ENCODE results near the gene ALG14. TPM values are rescaled to one million over a fixed set of nuclear protein-coding genes. Genes with fewer than 3 reads are reported as not detected.

Gene ALG14
- total and polyA plus RNA-seq, 7 donors, result 0.55 to 2.7 (median 1.8) TPM

DNA sequence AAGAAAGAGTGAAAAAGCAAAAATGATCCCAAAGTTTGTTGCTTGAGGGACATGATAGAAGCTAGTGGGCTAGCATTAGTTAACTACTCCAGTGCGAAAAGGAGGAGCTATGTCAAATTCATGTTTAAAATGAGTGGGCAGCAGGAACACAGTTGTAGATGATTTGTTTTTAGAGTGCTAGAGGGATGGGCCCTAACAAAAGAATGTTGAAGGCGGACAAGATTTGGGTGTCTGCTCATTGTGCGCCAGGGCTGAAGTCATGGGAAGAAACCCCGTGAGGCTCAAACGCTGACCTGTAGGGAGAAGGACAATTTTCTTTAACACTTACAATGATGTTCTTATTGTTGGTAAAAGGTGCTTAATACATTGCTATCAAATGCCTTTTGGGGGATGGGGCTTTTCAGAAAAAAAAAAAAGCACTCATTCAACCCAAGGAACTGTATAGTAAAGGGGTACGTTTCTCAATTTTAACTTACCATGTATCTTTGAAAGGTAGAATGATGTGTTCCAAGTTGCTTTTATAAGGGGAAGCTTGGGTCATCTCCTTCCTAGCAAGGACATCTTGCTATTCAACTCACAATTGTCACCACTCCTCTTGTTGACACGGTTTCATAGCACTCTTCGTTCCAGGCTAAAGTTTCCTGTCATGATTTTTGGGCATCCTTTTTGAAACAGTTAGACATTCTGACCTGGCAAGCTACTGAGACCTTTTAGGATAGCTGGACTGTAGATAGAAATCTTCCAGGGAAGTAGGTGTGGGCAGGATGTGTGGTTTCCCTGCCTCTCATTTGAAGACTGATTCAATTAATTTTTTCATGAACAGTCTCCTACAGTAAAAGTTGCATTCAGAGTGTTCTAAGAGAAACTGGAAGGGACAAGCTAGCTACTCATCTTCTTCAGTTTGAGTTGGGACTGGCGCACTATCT, 92.8 kb downstream of the ALG14 start:
- WGBS, 2 donors, result 63 to 76% methylated on average over 9 of the region's 9 CpGs
- no peak for TF ChIP-seq POLR2AphosphoS5 (IDR thresholded peaks at IDR 0.05)
- no peak for TF ChIP-seq EP300 (IDR thresholded peaks at IDR 0.05)
- TF ChIP-seq, protein P1, sequence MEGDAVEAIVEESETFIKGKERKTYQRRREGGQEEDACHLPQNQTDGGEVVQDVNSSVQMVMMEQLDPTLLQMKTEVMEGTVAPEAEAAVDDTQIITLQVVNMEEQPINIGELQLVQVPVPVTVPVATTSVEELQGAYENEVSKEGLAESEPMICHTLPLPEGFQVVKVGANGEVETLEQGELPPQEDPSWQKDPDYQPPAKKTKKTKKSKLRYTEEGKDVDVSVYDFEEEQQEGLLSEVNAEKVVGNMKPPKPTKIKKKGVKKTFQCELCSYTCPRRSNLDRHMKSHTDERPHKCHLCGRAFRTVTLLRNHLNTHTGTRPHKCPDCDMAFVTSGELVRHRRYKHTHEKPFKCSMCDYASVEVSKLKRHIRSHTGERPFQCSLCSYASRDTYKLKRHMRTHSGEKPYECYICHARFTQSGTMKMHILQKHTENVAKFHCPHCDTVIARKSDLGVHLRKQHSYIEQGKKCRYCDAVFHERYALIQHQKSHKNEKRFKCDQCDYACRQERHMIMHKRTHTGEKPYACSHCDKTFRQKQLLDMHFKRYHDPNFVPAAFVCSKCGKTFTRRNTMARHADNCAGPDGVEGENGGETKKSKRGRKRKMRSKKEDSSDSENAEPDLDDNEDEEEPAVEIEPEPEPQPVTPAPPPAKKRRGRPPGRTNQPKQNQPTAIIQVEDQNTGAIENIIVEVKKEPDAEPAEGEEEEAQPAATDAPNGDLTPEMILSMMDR (IDR thresholded peaks at IDR 0.05), result no peak
- no peak for TF ChIP-seq POLR2A (IDR thresholded peaks at IDR 0.05)
- no peak for DNase-seq
- intact Hi-C loops (cut with DNase I), result loop anchor here (5.0 kb wide), 2 partner anchors 42 to 48 kb away; no protein-coding TSS in a partner anchor
- peak overlapping the region in 3 of 4 donors; percentile 47 to 63 (median 49) for H3K27ac ChIP-seq
- H3K4me3 ChIP-seq, result no peak overlapping the region
- H3K27me3 ChIP-seq, result no peaks in the 10 kb centered on the region
- H3K4me1 ChIP-seq, result peaks cover 0 to 16% (median 5%) of the 10 kb centered on the region in 4 donors
- H3K9me3 ChIP-seq, result no peaks in the 10 kb centered on the region
- no peaks in the 10 kb centered on the region for H3K36me3 ChIP-seq

DNA sequence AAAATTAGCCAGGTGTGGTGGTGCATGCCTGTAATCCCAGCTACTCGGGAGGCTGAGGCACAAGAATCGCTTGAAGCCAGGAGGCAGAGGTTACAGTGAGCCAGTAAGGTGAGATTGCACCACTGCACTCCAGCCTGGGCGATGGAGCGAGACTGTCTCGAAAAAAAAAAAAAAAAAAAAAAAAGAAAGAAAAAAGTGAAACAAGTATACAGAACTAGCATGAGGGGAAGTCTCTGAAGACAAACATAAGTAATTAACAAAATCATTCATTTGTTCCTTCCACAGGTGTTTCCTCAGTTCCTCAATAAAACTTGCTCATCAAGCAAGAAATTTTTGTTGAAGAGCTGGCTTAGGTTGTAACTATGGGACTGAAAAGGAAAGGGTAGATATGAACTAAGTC, 93.6 kb downstream of the ALG14 start:
- H3K4me1 ChIP-seq, result peaks cover 0 to 16% (median 5%) of the 10 kb centered on the region in 4 donors
- no peaks in the 10 kb centered on the region for H3K9me3 ChIP-seq
- WGBS, 2 donors, result 79 to 90% methylated on average over 5 of the region's 5 CpGs
- intact Hi-C loops (cut with DNase I), result no loop called here
- no peak for DNase-seq
- H3K27ac ChIP-seq, result peak overlapping the region in 1 of 4 donors; percentile 44
- H3K4me3 ChIP-seq, result no peak overlapping the region
- TF ChIP-seq, protein P1 (IDR thresholded peaks at IDR 0.05), result no peak
- TF ChIP-seq EP300 (IDR thresholded peaks at IDR 0.05), result no peak
- no peak for TF ChIP-seq POLR2AphosphoS5 (IDR thresholded peaks at IDR 0.05)
- no peak for TF ChIP-seq POLR2A (IDR thresholded peaks at IDR 0.05)
- H3K36me3 ChIP-seq, result no peaks in the 10 kb centered on the region
- no peaks in the 10 kb centered on the region for H3K27me3 ChIP-seq

DNA sequence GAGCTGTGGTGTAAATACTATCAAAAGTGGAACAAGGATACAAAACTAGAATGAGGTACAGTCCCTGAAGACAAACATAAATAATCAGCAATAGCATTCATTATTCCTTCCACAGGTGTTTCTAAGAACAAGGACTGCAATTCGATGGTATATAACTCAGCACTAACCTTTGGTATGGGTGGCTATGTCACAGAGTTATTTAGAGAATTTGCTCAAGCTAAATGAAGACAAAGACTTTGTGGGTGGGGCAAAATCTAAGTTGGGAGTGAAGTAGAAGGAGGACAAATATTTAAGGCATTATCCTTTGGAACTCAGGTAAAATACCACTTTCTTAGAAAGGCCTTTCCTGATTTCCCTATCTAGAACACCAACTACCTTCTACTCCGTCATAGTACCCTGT, 94.3 kb downstream of the ALG14 start:
- intact Hi-C loops (cut with DNase I), result no loop called here
- no peak for DNase-seq
- no peak overlapping the region for H3K4me3 ChIP-seq
- WGBS, 2 donors, result 57 to 77% methylated on average over 2 of the region's 2 CpGs
- H3K27me3 ChIP-seq, result no peaks in the 10 kb centered on the region
- peaks cover 0 to 15% (median 5%) of the 10 kb centered on the region in 4 donors for H3K4me1 ChIP-seq
- no peak overlapping the region for H3K27ac ChIP-seq
- TF ChIP-seq EP300 (IDR thresholded peaks at IDR 0.05), result no peak
- no peak for TF ChIP-seq POLR2AphosphoS5 (IDR thresholded peaks at IDR 0.05)
- no peak for TF ChIP-seq POLR2A (IDR thresholded peaks at IDR 0.05)
- TF ChIP-seq, protein P1 (IDR thresholded peaks at IDR 0.05), result no peak
- H3K9me3 ChIP-seq, result no peaks in the 10 kb centered on the region
- H3K36me3 ChIP-seq, result no peaks in the 10 kb centered on the region

DNA sequence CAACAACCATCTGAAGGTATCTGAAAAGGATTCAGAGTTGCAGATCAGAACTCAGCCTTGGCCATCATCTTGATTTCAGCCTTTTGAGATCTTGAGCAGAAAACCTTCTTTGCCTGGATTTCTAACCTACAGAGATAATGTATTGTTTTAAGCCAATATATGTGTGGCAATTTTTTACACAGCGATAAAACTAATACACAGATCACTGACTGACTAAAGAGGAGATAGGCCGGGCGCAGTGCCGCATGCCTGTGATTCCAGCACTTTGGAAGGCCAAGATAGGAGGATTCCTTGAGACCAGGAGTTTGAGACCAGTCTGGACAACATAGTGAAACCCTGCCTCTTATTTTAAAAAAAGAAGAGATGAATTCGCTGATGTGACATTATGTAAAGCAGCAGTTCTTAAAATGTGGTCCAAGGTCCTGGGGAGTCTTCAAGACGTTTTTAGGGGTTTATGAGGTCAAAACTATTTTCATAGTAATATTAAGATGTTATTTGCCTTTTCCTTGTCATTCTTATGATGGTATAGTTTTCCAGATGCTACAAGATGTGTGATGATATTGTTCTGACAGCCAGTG, 95.7 kb downstream of the ALG14 start:
- no peak overlapping the region for H3K27ac ChIP-seq
- intact Hi-C loops (cut with DNase I), result no loop called here
- no peak overlapping the region for H3K4me3 ChIP-seq
- TF ChIP-seq POLR2A (IDR thresholded peaks at IDR 0.05) (no peak), EP300 (IDR thresholded peaks at IDR 0.05) (no peak), POLR2AphosphoS5 (IDR thresholded peaks at IDR 0.05) (no peak)
- TF ChIP-seq, protein P1 (IDR thresholded peaks at IDR 0.05), result no peak
- DNase-seq, result no peak
- H3K9me3 ChIP-seq, result no peaks in the 10 kb centered on the region
- peaks cover 0 to 12% (median 5%) of the 10 kb centered on the region in 4 donors for H3K4me1 ChIP-seq
- H3K36me3 ChIP-seq, result no peaks in the 10 kb centered on the region
- no peaks in the 10 kb centered on the region for H3K27me3 ChIP-seq
- 88 to 91% methylated on average over 6 of the region's 6 CpGs for WGBS, 2 donors
